ENCODE data around the gene WNT10A. TPM values are rescaled to one million over a fixed set of nuclear protein-coding genes. Genes with fewer than 3 reads are reported as not detected.

Gene WNT10A
- total RNA-seq, 1 donor from 2014 or later: 2.4 TPM

- peaks cover 2% of the 10 kb centered on the region for H3K27me3 ChIP-seq (ENCODE audit: control insufficient read depth, insufficient read depth, low read length)
These were observed 17.6 kb downstream of the WNT10A start for GRCh38 chr2:218898109-218898878.

GRCh38 chr2:218899147-218899546, 18.5 kb downstream of the WNT10A start:
- TF ChIP-seq CTCF (IDR thresholded peaks at IDR 0.05; ENCODE audit: insufficient read depth, low read length, severe bottlenecking): no peak
- H3K36me3 ChIP-seq (ENCODE audit: control insufficient read depth, insufficient read depth, low read length): no peaks in the 10 kb centered on the region
- FAIRE-seq (no peak), DNase-seq (ENCODE audit: low read depth) (no peak)
- H3K27me3 ChIP-seq (ENCODE audit: control insufficient read depth, insufficient read depth, low read length): peaks cover 2% of the 10 kb centered on the region
- no peak overlapping the region for H3K4me3 ChIP-seq (ENCODE audit: low read depth, low read length)

More at GRCh38 chr2:218898109-218898878, 17.6 kb downstream of the WNT10A start:
- H3K36me3 ChIP-seq (ENCODE audit: control insufficient read depth, insufficient read depth, low read length): no peaks in the 10 kb centered on the region
- FAIRE-seq (no peak), DNase-seq (ENCODE audit: low read depth) (no peak)
- TF ChIP-seq CTCF (IDR thresholded peaks at IDR 0.05; ENCODE audit: insufficient read depth, low read length, severe bottlenecking): peak; percentile 98
- H3K4me3 ChIP-seq (ENCODE audit: low read depth, low read length): no peak overlapping the region

- peaks cover 2% of the 10 kb centered on the region for H3K27me3 ChIP-seq (ENCODE audit: control insufficient read depth, insufficient read depth, low read length)
These were observed 21.8 kb downstream of the WNT10A start for GRCh38 chr2:218902427-218902826.

GRCh38 chr2:218904176-218904575, 23.5 kb downstream of the WNT10A start:
- no peak for TF ChIP-seq CTCF (IDR thresholded peaks at IDR 0.05; ENCODE audit: insufficient read depth, low read length, severe bottlenecking)
- FAIRE-seq: no peak
- Histone ChIP-seq H3K4me3 (ENCODE audit: low read depth, low read length) (no peak overlapping the region), H3K27me3 (ENCODE audit: control insufficient read depth, insufficient read depth, low read length) (peaks cover 2% of the 10 kb centered on the region), H3K36me3 (ENCODE audit: control insufficient read depth, insufficient read depth, low read length) (no peaks in the 10 kb centered on the region)
- DNase-seq (ENCODE audit: low read depth): no peak

More at GRCh38 chr2:218902427-218902826, 21.8 kb downstream of the WNT10A start:
- Histone ChIP-seq H3K4me3 (ENCODE audit: low read depth, low read length) (no peak overlapping the region), H3K36me3 (ENCODE audit: control insufficient read depth, insufficient read depth, low read length) (no peaks in the 10 kb centered on the region)
- FAIRE-seq (no peak), DNase-seq (ENCODE audit: low read depth) (no peak)
- no peak for TF ChIP-seq CTCF (IDR thresholded peaks at IDR 0.05; ENCODE audit: insufficient read depth, low read length, severe bottlenecking)

- TF ChIP-seq CTCF (IDR thresholded peaks at IDR 0.05; ENCODE audit: insufficient read depth, low read length, severe bottlenecking): no peak
- H3K36me3 ChIP-seq (ENCODE audit: control insufficient read depth, insufficient read depth, low read length): no peaks in the 10 kb centered on the region
- no peak for FAIRE-seq
These were observed 28.3 kb downstream of the WNT10A start for GRCh38 chr2:218908721-218909619.

More at GRCh38 chr2:218908721-218909619, 28.3 kb downstream of the WNT10A start:
- peak overlapping the region; percentile 49 for H3K4me3 ChIP-seq (ENCODE audit: low read depth, low read length)
- DNase-seq (ENCODE audit: low read depth): peak; percentile 85
- H3K27me3 ChIP-seq (ENCODE audit: control insufficient read depth, insufficient read depth, low read length): no peaks in the 10 kb centered on the region
